ENCODE measurements around the gene SPATA45. TPM values are rescaled to one million over a fixed set of nuclear protein-coding genes. Genes with fewer than 3 reads are reported as not detected.

Gene SPATA45
- total and polyA plus RNA-seq, 2 experiments from 2014 or later = not detected

GRCh38 chr1:212824201-212824600 is 23.2 kb downstream of the SPATA45 start:
- no peaks in the 10 kb centered on the region for H4K20me1 ChIP-seq (ENCODE audit: insufficient read depth)
- H3K27me3 ChIP-seq (replicated peaks; ENCODE audit: insufficient read depth) = no peaks in the 10 kb centered on the region
- no peaks in the 10 kb centered on the region for H3K9me2 ChIP-seq (ENCODE audit: insufficient read depth)
- no peak overlapping the region for H2AFZ ChIP-seq
- H3K79me2 ChIP-seq (ENCODE audit: insufficient read depth) = no peaks in the 10 kb centered on the region
- H3F3A ChIP-seq (ENCODE audit: insufficient read depth) = no peaks in the 10 kb centered on the region
- H3K27ac ChIP-seq = no peak overlapping the region
- H3K4me1 ChIP-seq (ENCODE audit: insufficient read depth) = no peaks in the 10 kb centered on the region
- H3K36me3 ChIP-seq (ENCODE audit: low read depth) = no peaks in the 10 kb centered on the region
- DNase-seq = no peak
- no peak overlapping the region for H3K4me3 ChIP-seq
- WGBS, 2 experiments (ENCODE audit: low coverage in 1 of 2, low lambda C conversion rate in 2 of 2, missing lambda C conversion rate in 2 of 2) = 85 to 87% methylated on average over 15 to 16 of the region's 16 CpGs
- no peak overlapping the region for H3K4me2 ChIP-seq (ENCODE audit: unreplicated experiment)
- H3K9ac ChIP-seq = no peak overlapping the region
- H3K9me3 ChIP-seq (ENCODE audit: low read depth) = no peaks in the 10 kb centered on the region
- TF ChIP-seq EZH2 (IDR thresholded peaks at IDR 0.05; ENCODE audit: insufficient read depth, poor library complexity, severe bottlenecking) = no peak
- TF ChIP-seq EZH2phosphoT487 (IDR thresholded peaks at IDR 0.05; ENCODE audit: insufficient read depth, low read depth) = no peak
- in situ Hi-C loops (cut with MboI) = no loop called here

DNA sequence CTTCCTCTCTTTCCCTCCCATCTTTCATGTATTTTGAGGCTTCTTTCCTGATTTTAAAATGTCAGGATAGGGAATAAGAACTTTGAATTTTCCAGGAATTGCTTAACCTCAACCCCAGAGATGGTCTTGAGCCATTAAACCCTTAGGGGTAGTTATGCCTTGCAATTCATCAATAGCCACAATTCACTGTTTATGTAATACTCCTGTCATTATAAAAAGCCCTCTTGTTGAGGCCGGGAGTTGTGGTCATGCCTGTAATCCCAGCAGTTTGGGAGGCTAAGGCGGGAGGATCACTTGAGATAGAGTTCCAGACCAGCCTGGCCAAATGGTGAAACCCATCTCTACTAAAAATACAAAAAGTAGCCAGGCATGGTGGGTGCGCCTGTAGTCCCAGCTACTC is 24.5 kb downstream of the SPATA45 start:
- Histone ChIP-seq H2AFZ (no peak overlapping the region), H3K27me3 (replicated peaks; ENCODE audit: insufficient read depth) (no peaks in the 10 kb centered on the region), H3K4me2 (ENCODE audit: unreplicated experiment) (no peak overlapping the region), H3K9me3 (ENCODE audit: low read depth) (no peaks in the 10 kb centered on the region), H3K36me3 (ENCODE audit: low read depth) (no peaks in the 10 kb centered on the region), H3F3A (ENCODE audit: insufficient read depth) (no peaks in the 10 kb centered on the region), H3K4me3 (no peak overlapping the region), H3K4me1 (ENCODE audit: insufficient read depth) (no peaks in the 10 kb centered on the region), H3K9ac (no peak overlapping the region), H4K20me1 (ENCODE audit: insufficient read depth) (no peaks in the 10 kb centered on the region), H3K9me2 (ENCODE audit: insufficient read depth) (no peaks in the 10 kb centered on the region), H3K27ac (no peak overlapping the region), H3K79me2 (ENCODE audit: insufficient read depth) (no peaks in the 10 kb centered on the region)
- TF ChIP-seq EZH2 (IDR thresholded peaks at IDR 0.05; ENCODE audit: insufficient read depth, poor library complexity, severe bottlenecking) (no peak), EZH2phosphoT487 (IDR thresholded peaks at IDR 0.05; ENCODE audit: insufficient read depth, low read depth) (no peak)
- DNase-seq = no peak
- 73 to 80% methylated on average over 3 of the region's 3 CpGs for WGBS, 2 experiments (ENCODE audit: low coverage in 1 of 2, low lambda C conversion rate in 2 of 2, missing lambda C conversion rate in 2 of 2)
- in situ Hi-C loops (cut with MboI) = no loop called here

GRCh38 chr1:212820969-212821368 is 26.5 kb downstream of the SPATA45 start:
- H2AFZ ChIP-seq = no peak overlapping the region
- no peak overlapping the region for H3K9ac ChIP-seq
- no peaks in the 10 kb centered on the region for H3K36me3 ChIP-seq (ENCODE audit: low read depth)
- H3K27me3 ChIP-seq (replicated peaks; ENCODE audit: insufficient read depth) = no peaks in the 10 kb centered on the region
- TF ChIP-seq EZH2 (IDR thresholded peaks at IDR 0.05; ENCODE audit: insufficient read depth, poor library complexity, severe bottlenecking) (no peak), EZH2phosphoT487 (IDR thresholded peaks at IDR 0.05; ENCODE audit: insufficient read depth, low read depth) (no peak)
- WGBS, 2 experiments (ENCODE audit: low coverage in 1 of 2, low lambda C conversion rate in 2 of 2, missing lambda C conversion rate in 2 of 2) = 75 to 79% methylated on average over 2 of the region's 2 CpGs
- no peaks in the 10 kb centered on the region; the same call in 1 of the 2 replicates for H3K4me1 ChIP-seq (ENCODE audit: insufficient read depth)
- H3K9me2 ChIP-seq (ENCODE audit: insufficient read depth) = no peaks in the 10 kb centered on the region
- in situ Hi-C loops (cut with MboI) = no loop called here
- H3K4me3 ChIP-seq = no peak overlapping the region
- no peaks in the 10 kb centered on the region for H3K9me3 ChIP-seq (ENCODE audit: low read depth)
- H4K20me1 ChIP-seq (ENCODE audit: insufficient read depth) = no peaks in the 10 kb centered on the region
- no peak overlapping the region for H3K4me2 ChIP-seq (ENCODE audit: unreplicated experiment)
- DNase-seq = no peak
- H3K27ac ChIP-seq = no peak overlapping the region
- H3F3A ChIP-seq (ENCODE audit: insufficient read depth) = no peaks in the 10 kb centered on the region
- no peaks in the 10 kb centered on the region for H3K79me2 ChIP-seq (ENCODE audit: insufficient read depth)

GRCh38 chr1:212819726-212820125 is 27.7 kb downstream of the SPATA45 start:
- H3F3A ChIP-seq (ENCODE audit: insufficient read depth) = no peaks in the 10 kb centered on the region
- no peak overlapping the region for H3K27ac ChIP-seq
- H3K4me3 ChIP-seq = no peak overlapping the region
- no peak overlapping the region for H3K4me2 ChIP-seq (ENCODE audit: unreplicated experiment)
- no peak for DNase-seq
- TF ChIP-seq EZH2phosphoT487 (IDR thresholded peaks at IDR 0.05; ENCODE audit: insufficient read depth, low read depth) (no peak), EZH2 (IDR thresholded peaks at IDR 0.05; ENCODE audit: insufficient read depth, poor library complexity, severe bottlenecking) (no peak)
- no peaks in the 10 kb centered on the region for H4K20me1 ChIP-seq (ENCODE audit: insufficient read depth)
- no peaks in the 10 kb centered on the region for H3K9me3 ChIP-seq (ENCODE audit: low read depth)
- H3K36me3 ChIP-seq (ENCODE audit: low read depth) = no peaks in the 10 kb centered on the region
- no peak overlapping the region for H3K9ac ChIP-seq
- no peaks in the 10 kb centered on the region for H3K79me2 ChIP-seq (ENCODE audit: insufficient read depth)
- 57% methylated on average over 5 of the region's 5 CpGs for WGBS, 2 experiments (ENCODE audit: low coverage in 1 of 2, low lambda C conversion rate in 2 of 2, missing lambda C conversion rate in 2 of 2)
- in situ Hi-C loops (cut with MboI) = no loop called here
- no peaks in the 10 kb centered on the region; the same call in 1 of the 2 replicates for H3K4me1 ChIP-seq (ENCODE audit: insufficient read depth)
- no peak overlapping the region for H2AFZ ChIP-seq
- no peaks in the 10 kb centered on the region for H3K27me3 ChIP-seq (replicated peaks; ENCODE audit: insufficient read depth)
- H3K9me2 ChIP-seq (ENCODE audit: insufficient read depth) = no peaks in the 10 kb centered on the region

Measured in GM23248 (cell line).